8988T (cell line): ENCODE results near the gene PAQR5.
A peak's percentile ranks its signal among the peaks of the same experiment; 100 is the strongest.

Experiments used
- DNase-seq: peaks from one replicate; pipeline ENCODE4 v3.0.0; 2011

PAQR5 gene

GRCh38 chr15:69394556-69395282 is 96.0 kb downstream of the PAQR5 start:
- peak; percentile 76 for DNase-seq

DNA sequence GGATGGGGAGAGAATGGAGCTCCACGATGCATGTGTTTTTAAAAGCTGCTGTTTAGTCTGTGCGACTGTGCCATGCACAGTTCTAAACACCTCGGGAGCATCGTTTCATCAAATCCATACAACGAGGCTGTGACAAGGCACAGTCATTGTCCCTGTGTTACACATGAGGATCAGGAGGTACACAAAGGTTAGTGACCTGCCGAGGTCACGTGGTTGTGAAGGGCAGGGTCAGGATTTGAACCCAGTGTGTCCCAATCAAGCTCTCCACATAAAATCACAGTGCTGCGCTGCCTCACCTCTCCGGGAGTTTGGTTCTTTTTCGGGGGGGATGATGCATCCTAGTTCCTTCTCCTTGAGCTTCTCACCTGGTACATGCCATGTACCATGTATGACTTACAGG is 96.7 kb downstream of the PAQR5 start:
- no peak for DNase-seq

DNA sequence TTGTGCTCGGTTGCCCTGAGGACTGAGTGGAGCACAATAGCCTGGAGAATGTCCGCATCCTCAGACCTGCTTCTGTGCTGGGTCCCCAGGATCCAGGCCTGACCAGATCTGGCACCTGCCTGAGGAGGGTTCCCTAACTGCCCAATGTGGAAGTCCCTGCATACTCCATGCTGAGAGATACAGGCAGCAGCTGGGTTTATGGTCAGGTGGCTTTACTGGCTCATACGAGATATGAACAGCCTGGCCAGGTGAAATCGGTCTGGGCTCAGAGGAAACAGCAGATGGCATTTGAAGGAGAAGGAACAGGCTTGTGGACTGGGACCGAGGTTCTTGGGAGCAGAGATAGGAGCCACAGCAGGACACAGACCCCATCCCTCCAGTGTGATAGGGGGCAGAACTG is 97.3 kb downstream of the PAQR5 start:
- no peak for DNase-seq

- DNase-seq = no peak
These were observed 99.8 kb downstream of the PAQR5 start for GRCh38 chr15:69398491-69398891.

DNA sequence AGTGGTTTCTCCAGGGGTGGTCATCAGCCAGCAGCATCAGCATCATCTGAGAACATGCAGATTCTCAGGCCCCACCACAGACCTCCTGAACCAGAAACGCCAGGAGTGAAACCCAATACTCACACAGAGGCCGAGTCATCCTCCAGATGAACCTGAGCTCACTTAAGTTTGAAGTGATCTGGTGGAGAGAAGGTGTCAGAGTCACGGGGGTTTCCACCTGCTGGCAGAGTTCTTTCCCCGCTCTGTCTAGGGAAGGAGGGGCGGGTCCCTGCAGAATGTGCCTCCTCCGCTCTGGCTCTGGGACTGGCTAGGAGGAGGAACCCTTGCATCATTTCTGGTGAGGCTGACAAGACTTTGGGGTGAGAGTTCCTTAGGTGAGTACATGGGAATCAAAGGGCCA is 102.1 kb downstream of the PAQR5 start:
- DNase-seq = no peak

- no peak for DNase-seq
These were observed 104.1 kb downstream of the PAQR5 start for GRCh38 chr15:69402816-69403215.

DNA sequence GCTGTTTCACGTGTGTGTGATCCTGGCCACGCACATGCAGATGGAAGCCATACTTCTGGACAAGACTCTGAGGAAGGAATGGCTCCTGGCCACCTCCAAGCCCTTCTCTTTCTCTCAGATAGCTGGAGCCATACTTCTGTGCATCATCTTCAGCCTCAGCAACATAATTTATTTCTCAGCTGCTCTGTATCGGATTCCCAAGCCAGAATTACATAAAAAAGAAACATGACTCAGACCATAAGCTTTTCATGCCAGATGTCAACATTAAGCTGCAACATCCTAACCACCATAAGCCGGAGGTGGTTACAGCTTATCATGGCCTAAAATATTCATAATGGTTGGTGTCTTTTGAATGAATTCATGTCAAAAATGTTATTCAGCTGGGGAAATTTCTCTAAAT is 104.9 kb downstream of the PAQR5 start:
- no peak for DNase-seq

- no peak for DNase-seq
These were observed 106.4 kb downstream of the PAQR5 start for GRCh38 chr15:69405110-69405509.

DNA sequence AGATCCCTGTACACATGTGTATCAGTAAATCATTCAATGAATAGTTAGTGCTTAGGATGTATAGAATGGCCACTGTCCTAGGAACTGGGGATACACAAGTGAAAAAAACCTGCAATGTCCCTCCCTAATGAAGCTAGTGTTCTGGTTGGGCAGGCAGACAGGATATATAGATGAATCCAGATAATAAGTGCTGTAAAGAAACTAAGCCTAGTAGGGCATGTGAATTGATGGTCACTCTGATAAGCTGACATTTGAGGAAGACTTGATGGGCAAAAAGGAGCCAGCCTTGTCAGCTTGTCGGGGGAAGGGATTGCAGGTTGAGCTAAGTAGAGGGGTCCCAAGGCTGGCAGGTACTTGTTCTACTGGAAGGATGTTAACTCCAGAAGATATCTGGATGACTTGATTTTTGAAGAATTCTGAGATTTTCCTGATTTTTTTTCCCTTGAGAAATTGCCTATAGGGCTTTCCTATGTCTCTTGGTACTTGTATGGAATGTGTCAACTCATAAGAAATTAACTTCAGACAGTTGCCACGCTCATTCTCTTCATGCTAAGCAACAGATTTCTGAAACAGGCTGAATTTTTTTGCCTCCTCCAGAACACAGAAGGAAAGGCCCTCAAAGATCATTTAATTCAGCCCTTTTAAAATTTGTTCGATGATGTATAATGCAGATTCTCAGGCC is 109.1 kb downstream of the PAQR5 start:
- no peak for DNase-seq

GRCh38 chr15:69408841-69409240 is 110.1 kb downstream of the PAQR5 start:
- no peak for DNase-seq

DNA sequence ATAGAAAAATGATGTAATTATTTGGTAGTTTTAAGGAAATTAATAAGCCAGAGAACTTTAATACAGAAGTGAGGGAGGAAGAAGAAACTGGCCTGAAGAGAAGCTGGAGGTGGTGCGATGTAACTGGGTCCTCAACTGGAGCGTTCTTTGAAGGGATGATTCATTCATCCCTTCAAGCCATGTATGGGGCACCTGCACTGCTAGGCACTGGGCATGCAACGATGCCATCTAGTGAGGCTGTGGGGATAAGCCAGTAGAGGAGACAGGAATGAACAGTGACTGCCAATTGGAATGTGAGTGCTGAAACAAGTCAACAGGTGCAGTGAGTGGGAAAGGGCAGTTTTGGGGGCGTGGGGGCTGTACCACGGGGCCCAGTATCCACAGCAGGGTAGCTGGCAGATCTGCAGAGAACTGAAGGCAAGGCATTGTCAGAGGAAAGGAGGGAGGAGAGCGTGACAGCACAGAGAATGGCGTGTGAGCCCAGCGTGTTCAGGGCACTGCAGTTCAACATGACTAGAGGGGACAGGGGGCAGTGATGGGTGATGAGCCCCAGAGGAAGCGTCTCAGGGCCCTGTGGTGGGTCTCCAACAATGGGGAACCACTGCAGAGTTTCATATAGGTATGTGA is 111.6 kb downstream of the PAQR5 start:
- DNase-seq = peak; percentile 55

GRCh38 chr15:69412274-69412673 is 113.6 kb downstream of the PAQR5 start:
- DNase-seq = no peak

- DNase-seq = no peak
These were observed 114.0 kb downstream of the PAQR5 start for GRCh38 chr15:69412701-69413100.

DNA sequence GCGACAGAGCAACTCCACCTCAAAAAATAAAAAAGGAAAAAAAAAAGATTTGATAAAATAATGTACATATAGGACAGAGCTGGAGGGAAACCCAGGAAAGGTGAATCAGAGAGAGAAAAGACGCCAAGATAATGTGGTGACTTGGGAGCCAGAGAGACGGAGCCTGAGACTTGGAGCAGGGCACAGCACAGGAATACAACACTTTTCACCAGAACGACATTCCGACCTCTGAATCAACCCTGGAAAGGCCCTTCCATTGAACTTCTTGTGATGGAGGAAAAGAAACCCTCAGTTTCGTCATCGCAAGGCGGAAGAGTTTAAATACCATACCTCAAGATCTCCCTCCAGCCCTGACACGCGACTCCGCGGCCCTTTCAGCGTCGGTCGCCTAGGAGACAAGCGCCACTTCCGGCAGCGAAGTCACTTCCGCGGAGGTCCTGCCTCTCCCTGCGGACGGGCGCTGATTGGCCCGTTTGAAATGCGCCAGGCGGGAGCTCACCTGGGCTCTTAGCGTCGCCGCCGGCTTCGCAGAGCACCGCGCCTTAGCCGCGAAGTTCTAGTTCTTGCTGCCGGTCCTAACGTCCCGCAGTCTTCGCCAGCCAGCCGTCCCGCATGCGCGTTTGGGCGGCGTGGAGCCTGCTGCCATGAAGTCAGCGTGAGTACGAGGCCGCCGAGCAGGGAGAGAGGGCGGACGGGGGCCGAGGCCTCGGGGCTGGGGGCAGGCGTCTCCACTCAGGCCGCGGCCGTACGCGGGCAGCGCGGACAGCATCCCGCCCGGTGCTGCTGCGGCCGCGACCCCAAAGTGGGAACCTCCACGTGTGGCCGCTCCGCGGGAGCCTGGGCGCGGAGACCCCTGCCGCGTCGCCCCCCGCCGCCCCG is 115.3 kb downstream of the PAQR5 start, which contains the start of gene KIF23:
Gene KIF23 (plus strand): TSS at position 528 of the 879 bp plus-strand sequence. CDS start 117 bp downstream, at position 645.
- peak; percentile 84 for DNase-seq

- no peak for DNase-seq
These were observed 116.0 kb downstream of the PAQR5 start for GRCh38 chr15:69414701-69415167.

- DNase-seq = no peak
These were observed 116.7 kb downstream of the PAQR5 start for GRCh38 chr15:69415381-69415780.

GRCh38 chr15:69417581-69417980 is 118.9 kb downstream of the PAQR5 start:
- no peak for DNase-seq

GRCh38 chr15:69421498-69421897 is 122.8 kb downstream of the PAQR5 start:
- no peak for DNase-seq

DNA sequence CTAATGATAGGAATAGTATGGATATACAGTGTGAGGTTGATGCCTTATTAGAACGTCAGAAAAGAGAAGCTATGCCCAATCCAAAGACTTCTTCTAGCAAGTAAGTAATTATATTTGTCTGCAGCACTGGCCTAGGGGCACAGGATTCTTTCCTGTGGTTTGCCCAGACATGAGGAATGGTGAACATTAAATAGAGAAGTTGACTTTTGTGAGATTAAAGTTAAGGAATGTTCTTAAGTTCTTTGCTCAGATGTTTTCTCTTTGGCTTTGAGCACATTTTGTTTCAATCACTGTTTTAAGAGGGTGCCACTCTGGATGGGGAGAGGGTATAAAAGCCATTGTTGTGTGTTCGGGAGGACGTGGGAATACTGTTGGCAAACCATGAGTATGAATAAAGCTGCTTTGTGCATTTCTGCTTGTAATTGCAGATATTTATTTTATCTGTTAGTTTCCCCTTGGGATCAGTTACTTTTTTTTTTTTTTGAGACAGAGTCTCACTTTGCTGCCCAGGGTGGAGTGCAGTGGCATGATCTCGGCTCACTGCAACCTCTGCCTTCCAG is 123.7 kb downstream of the PAQR5 start:
- DNase-seq = no peak

DNA sequence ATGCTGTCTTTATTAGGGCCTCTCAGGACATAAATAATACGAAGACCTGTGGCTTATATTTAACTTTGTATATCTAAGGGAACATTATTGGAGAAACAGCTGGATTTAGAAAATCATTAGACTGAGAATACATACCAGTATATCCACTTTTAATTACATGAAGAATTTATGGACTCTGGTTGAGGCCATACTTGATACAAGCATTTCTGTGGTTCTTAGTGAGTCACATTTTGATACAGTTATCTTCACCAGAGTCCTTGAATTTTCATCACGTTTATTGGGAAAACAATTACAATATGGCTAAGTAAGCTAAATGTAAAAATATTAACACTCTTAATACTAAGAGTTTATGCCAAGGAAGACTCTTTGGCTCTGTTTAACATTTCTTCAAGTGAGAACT is 125.3 kb downstream of the PAQR5 start:
- DNase-seq = no peak

DNA sequence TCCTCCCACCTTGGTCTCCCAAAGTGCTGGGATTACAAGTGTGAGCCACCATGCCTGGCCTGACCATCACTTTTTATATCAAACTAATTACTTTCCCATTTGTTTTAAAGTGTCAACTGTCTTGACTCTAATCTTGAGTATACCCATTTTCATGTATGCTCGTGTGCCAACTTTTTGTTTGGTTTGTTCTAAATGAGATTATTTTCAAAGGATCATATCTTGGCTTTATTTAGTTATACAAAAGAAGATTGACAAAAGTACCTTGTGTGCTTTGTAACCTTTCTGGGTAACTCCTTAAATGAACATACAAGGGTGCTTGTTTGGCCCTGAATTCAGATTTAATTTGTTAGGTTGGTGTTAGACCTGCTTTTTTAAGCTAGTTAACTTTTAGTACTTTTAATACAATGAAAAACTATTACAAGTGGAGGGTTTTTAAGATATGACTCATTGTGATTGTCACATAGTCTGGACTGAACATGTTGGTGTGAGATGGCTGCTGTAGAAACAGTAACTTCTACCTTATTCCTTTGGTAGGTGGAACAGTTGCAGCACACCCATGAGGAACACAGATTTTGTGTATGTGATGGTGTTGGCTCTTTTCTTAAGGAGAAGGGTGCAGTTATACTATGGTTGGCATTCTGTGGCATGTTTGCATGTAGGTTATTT is 126.2 kb downstream of the PAQR5 start:
- no peak for DNase-seq

DNA sequence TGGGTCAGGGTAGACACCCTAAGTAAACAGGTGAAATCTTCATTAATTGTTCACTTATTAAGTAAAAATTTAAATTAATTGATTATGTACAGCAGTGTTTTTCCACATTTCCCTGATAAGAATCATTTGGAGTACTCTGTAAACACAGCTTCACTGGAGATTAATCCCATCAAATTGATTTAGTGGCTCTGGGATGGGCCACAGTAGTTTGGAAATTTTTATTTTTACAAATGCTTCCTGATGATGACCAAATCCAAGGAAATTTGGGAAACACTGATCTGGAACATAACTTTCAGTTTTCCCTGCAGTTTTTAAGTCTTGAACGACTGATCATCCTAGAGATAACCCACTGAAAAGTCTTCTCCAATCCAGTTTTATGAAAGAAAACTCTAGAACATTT is 135.1 kb downstream of the PAQR5 start:
- DNase-seq = no peak
